HEK293T (cell line): Measurements from ENCODE around the gene KRT13.

Source experiments
- ARNT ChIP-seq: fragments of 450-650 bp; IDR thresholded peaks from 2 replicates; pipeline ENCODE4 v1.6.1; 2017; ENCODE audit warnings: mild to moderate bottlenecking
- BHLHE40 ChIP-seq: fragments of 450-650 bp; IDR thresholded peaks from 2 replicates; pipeline ENCODE4 v1.6.1; 2016; ENCODE audit warnings: mild to moderate bottlenecking, moderate library complexity, borderline replicate concordance
- FOXA1 ChIP-seq: fragments of 450-650 bp; IDR thresholded peaks from 2 replicates; pipeline ENCODE4 v1.6.1; 2016; ENCODE audit warnings: mild to moderate bottlenecking
- FOXK2 ChIP-seq: fragments of 450-650 bp; IDR thresholded peaks from 2 replicates; pipeline ENCODE4 v1.6.1; 2016; ENCODE audit warnings: mild to moderate bottlenecking
- FOXM1 ChIP-seq: fragments of 450-650 bp; IDR thresholded peaks from 2 replicates; pipeline ENCODE4 v1.6.1; 2017; ENCODE audit warnings: mild to moderate bottlenecking, borderline replicate concordance
- L3MBTL2 ChIP-seq: fragments of 450-650 bp; conservative IDR thresholded peaks from 2 replicates; pipeline ENCODE4 v1.6.1; 2016; ENCODE audit warnings: mild to moderate bottlenecking
- SP1 ChIP-seq: fragments of 450-650 bp; IDR thresholded peaks from 2 replicates; pipeline ENCODE4 v1.6.1; 2017
- SUZ12 ChIP-seq: fragments of 450-650 bp; IDR thresholded peaks from 2 replicates; pipeline ENCODE4 v1.6.1; 2016; ENCODE audit warnings: mild to moderate bottlenecking
- TARDBP ChIP-seq: fragments of 450-650 bp; IDR thresholded peaks from 2 replicates; pipeline ENCODE4 v1.6.1; 2016
- ZNF384 ChIP-seq: fragments of 450-650 bp; IDR thresholded peaks from 2 replicates; pipeline ENCODE4 v1.6.1; 2016

DNA sequence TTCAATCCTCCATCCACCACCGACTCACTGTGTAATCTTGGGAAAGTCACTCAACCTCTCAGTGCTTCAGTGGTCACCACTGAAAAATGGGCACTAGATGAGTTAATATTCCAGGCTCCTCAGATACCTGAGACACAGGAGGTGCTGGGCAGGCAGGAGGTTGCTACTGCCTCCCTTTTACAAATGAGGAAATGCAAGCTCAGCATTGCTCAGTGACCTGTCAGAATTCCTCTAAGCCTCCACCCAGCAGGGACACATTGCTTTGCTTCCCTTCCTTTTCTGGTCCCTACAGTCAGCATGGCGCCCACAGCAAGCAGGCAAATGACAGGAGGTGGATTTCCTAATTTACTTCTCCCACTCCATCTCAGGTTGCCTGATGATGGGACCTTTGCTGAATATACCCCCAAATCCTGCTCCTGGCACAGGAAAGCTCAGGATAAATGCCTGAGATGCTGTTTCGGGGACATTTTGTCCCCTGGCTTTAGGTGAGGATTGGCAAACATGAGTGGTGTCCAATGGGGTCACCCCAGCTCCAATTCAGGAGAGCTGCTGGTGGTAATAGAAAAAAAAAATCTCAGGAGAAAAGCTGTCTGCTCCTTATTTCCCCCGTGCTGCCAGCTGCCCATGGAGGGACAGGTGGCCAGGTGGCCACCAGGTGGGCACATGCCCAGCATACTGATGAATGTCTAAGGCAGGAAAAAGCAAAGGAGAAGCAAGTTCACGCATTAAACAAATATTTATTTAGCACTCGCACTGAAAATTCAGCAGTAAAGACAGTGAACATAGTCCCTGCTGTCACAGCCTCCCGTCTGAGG, 5.0 kb upstream of the KRT13 start:
- TF ChIP-seq SP1: no peak
- no peak for TF ChIP-seq L3MBTL2
- no peak for TF ChIP-seq BHLHE40
- no peak for TF ChIP-seq FOXK2
- TF ChIP-seq FOXM1: no peak
- TF ChIP-seq ZNF384: no peak
- TF ChIP-seq TARDBP: no peak
- TF ChIP-seq ARNT: no peak
- no peak for TF ChIP-seq FOXA1
- no peak for TF ChIP-seq SUZ12
